GM12878 (cell line): ENCODE results near the gene ZNF467.

Experiments
- TCF12 ChIP-seq: IDR thresholded peaks from 2 replicates; pipeline ENCODE4 v1.6.1; 2011; ENCODE audit warnings: low read depth, mild to moderate bottlenecking, low read length
- ZNF24 ChIP-seq: fragments of 450-650 bp; IDR thresholded peaks from 2 replicates; pipeline ENCODE4 v1.6.1; 2017; ENCODE audit warnings: antibody characterized with exemption, mild to moderate bottlenecking
- TF ChIP-seq, protein P1 (sequence below), 3 experiments: IDR thresholded peaks in 2 of 3; conservative IDR thresholded peaks in 1 of 3; 2 replicates each; pipeline ENCODE4 v1.5.1; 2011; ENCODE audit warnings: low read depth in 3 of 3, low read length in 3 of 3, mild to moderate bottlenecking in 3 of 3, control low read depth in 2 of 3, moderate library complexity in 2 of 3, inconsistent platforms in 1 of 3, mixed read lengths in 1 of 3; ENCODE audit not compliant: control insufficient read depth in 2 of 3, insufficient read depth in 1 of 3; ENCODE audit errors: extremely low read depth in 1 of 3

DNA sequence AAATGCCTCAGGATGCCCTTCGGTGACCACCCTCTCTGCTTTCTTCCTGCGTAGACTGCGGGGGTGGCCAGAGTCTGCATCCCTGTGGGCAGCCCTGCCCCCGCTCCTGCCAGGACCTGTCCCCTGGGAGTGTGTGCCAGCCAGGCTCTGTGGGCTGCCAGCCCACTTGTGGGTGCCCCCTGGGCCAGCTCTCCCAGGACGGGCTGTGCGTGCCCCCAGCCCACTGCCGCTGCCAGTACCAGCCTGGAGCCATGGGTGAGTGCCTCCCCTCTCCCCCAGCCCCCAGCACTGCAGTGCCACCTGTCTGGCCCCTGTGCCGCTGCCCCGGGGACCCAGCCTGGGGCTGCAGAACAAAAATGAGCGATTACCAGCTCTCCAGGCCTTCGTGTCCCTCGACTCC is 41.7 kb upstream of the ZNF467 start:
- no peak for TF ChIP-seq TCF12
- no peak for TF ChIP-seq ZNF24
- TF ChIP-seq, protein P1, sequence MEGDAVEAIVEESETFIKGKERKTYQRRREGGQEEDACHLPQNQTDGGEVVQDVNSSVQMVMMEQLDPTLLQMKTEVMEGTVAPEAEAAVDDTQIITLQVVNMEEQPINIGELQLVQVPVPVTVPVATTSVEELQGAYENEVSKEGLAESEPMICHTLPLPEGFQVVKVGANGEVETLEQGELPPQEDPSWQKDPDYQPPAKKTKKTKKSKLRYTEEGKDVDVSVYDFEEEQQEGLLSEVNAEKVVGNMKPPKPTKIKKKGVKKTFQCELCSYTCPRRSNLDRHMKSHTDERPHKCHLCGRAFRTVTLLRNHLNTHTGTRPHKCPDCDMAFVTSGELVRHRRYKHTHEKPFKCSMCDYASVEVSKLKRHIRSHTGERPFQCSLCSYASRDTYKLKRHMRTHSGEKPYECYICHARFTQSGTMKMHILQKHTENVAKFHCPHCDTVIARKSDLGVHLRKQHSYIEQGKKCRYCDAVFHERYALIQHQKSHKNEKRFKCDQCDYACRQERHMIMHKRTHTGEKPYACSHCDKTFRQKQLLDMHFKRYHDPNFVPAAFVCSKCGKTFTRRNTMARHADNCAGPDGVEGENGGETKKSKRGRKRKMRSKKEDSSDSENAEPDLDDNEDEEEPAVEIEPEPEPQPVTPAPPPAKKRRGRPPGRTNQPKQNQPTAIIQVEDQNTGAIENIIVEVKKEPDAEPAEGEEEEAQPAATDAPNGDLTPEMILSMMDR (IDR thresholded peaks at IDR 0.05 in 2 of 3, conservative IDR thresholded peaks at IDR 0.05 in 1 of 3; ENCODE audit: control insufficient read depth in 2 of 3, extremely low read depth in 1 of 3, insufficient read depth in 1 of 3, low read depth in 3 of 3, low read length in 3 of 3) = no peak
